Mammary epithelial cell (primary cell): Measurements from ENCODE around the gene NEU4.

ENCODE experiments used
- EZH2 ChIP-seq: IDR thresholded peaks from 2 replicates; pipeline ENCODE4 v1.6.1; 2012; ENCODE audit warnings: low read length, inconsistent platforms, borderline replicate concordance
- TF ChIP-seq, protein P1 (sequence below), 2 donors: IDR thresholded peaks in 1 of 2; conservative IDR thresholded peaks in 1 of 2; 2 replicates each; pipeline ENCODE4 v1.5.1; 2011 to 2012; ENCODE audit warnings: inconsistent platforms in 2 of 2, low read length in 2 of 2, mild to moderate bottlenecking in 2 of 2, control low read depth in 1 of 2, low read depth in 1 of 2; ENCODE audit not compliant: insufficient read depth in 1 of 2; ENCODE audit errors: extremely low read depth in 1 of 2

DNA sequence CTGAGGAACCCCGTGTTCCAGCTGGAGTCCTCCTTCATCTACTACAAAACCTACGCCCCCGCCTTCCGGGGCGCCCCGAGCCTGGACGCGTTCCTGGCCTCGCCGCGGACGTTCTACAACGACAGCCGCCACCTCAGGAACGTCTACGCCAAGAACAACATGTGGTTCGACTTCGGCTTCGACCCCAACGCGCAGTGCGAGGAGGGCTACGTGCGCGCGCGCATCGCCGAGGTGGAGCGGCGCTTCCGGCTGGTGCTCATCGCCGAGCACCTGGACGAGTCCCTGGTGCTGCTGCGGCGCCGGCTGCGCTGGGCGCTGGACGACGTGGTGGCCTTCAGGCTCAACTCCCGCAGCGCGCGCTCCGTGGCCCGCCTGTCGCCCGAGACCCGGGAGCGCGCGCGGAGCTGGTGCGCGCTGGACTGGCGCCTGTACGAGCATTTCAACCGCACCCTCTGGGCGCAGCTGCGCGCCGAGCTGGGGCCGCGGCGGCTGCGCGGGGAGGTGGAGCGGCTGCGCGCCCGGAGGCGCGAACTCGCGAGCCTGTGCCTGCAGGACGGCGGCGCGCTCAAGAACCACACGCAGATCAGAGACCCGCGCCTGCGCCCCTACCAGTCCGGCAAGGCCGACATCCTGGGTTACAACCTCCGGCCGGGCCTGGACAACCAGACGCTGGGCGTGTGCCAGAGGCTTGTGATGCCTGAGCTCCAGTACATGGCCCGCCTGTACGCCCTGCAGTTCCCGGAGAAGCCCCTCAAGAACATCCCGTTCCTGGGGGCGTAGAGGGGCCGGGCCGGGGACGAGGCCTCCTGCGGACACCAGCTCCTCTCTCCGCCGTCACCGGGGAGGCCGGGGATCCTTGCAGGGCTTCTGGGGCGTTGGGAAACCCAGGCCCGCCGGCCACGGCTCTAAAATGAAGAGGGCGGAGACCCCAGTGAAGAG, 5.3 kb upstream of the NEU4 start:
- TF ChIP-seq, protein P1, sequence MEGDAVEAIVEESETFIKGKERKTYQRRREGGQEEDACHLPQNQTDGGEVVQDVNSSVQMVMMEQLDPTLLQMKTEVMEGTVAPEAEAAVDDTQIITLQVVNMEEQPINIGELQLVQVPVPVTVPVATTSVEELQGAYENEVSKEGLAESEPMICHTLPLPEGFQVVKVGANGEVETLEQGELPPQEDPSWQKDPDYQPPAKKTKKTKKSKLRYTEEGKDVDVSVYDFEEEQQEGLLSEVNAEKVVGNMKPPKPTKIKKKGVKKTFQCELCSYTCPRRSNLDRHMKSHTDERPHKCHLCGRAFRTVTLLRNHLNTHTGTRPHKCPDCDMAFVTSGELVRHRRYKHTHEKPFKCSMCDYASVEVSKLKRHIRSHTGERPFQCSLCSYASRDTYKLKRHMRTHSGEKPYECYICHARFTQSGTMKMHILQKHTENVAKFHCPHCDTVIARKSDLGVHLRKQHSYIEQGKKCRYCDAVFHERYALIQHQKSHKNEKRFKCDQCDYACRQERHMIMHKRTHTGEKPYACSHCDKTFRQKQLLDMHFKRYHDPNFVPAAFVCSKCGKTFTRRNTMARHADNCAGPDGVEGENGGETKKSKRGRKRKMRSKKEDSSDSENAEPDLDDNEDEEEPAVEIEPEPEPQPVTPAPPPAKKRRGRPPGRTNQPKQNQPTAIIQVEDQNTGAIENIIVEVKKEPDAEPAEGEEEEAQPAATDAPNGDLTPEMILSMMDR (conservative IDR thresholded peaks at IDR 0.05 in 1 of 2, IDR thresholded peaks at IDR 0.05 in 1 of 2; ENCODE audit: extremely low read depth in 1 of 2, insufficient read depth in 1 of 2, low read depth in 1 of 2, low read length in 2 of 2): no peak
- TF ChIP-seq EZH2: no peak
